Measurements from ENCODE around the gene CRMP1.

- no peak for TF ChIP-seq POLR2A (IDR thresholded peaks at IDR 0.05)
- no peak for TF ChIP-seq CTCF (IDR thresholded peaks at IDR 0.05)
Observed at GRCh38 chr4:5900844-5901243, 8.0 kb upstream of the CRMP1 start.
